ENCODE measurements around the gene SYT12. TPM values are rescaled to one million over a fixed set of nuclear protein-coding genes. Genes with fewer than 3 reads are reported as not detected.
"Not testable (repeated sequence)": the region's sequence is repeated elsewhere in the genome, so short reads cannot be mapped to it uniquely, and the experiment has no call there.

Gene SYT12
- total RNA-seq, 1 donor from 2014 or later: 0.40 TPM

DNA sequence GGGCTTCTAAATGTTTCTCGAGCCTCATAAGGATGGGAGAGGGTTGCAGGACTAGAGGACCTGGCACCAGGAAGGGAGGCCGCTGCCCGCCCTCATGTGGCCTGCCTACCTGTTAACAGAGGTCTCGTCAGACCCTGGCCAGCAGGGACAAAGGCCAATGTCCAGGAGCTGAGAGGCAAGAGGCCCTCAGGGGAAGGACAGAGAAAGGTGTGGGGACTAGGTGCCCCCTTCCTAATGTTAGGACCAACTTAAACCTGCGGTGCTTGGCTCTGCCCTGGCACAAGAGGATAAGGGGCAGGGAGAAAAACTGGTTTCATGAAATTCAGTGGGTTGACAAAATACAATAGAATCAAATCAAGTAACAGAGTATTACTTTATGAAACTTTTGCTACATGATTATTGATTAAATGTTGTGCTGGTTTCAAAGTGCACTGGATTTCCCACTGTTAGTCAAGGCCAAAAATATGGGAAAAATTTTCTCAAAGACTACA lies 20.0 kb upstream of the SYT12 start:
- no peak overlapping the region for H3K4me3 Mint-ChIP-seq
- H3K27ac Mint-ChIP-seq: no peak overlapping the region
- peaks cover 6% of the 10 kb centered on the region for H3K4me1 Mint-ChIP-seq
- no peaks in the 10 kb centered on the region for H3K36me3 Mint-ChIP-seq
- H3K9me3 Mint-ChIP-seq: no peaks in the 10 kb centered on the region
- H3K27me3 Mint-ChIP-seq (ENCODE audit: low read depth): no peaks in the 10 kb centered on the region
- DNase-seq (ENCODE audit: low spot score in 2 of 2, unreplicated experiment in 2 of 2): no peak
- TF ChIP-seq, protein P1, sequence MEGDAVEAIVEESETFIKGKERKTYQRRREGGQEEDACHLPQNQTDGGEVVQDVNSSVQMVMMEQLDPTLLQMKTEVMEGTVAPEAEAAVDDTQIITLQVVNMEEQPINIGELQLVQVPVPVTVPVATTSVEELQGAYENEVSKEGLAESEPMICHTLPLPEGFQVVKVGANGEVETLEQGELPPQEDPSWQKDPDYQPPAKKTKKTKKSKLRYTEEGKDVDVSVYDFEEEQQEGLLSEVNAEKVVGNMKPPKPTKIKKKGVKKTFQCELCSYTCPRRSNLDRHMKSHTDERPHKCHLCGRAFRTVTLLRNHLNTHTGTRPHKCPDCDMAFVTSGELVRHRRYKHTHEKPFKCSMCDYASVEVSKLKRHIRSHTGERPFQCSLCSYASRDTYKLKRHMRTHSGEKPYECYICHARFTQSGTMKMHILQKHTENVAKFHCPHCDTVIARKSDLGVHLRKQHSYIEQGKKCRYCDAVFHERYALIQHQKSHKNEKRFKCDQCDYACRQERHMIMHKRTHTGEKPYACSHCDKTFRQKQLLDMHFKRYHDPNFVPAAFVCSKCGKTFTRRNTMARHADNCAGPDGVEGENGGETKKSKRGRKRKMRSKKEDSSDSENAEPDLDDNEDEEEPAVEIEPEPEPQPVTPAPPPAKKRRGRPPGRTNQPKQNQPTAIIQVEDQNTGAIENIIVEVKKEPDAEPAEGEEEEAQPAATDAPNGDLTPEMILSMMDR (IDR thresholded peaks at IDR 0.05; ENCODE audit: unreplicated experiment): no peak

DNA sequence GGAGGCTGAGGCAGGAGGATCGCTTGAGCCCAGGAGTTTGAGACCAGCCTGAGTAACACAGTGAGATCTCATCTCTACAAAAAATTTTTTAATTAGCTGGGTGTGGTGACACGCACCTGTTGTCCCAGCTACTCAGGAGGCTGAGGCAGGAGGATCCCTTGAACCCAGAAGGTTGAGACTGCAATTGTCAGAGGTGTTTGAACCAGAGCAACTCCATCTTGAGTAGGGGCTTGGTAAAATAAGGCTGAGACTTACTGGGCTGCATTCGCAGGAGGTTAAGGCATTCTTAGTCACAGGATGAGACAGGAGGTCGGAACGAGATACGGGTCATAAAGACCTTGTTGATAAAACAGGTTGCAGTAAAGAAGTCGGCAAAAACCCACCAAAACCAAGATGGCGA lies 17.7 kb upstream of the SYT12 start:
- DNase-seq (ENCODE audit: low spot score in 2 of 2, unreplicated experiment in 2 of 2); H3K9me3 Mint-ChIP-seq; H3K4me3 Mint-ChIP-seq; H3K4me1 Mint-ChIP-seq; H3K27me3 Mint-ChIP-seq (ENCODE audit: low read depth); H3K36me3 Mint-ChIP-seq; H3K27ac Mint-ChIP-seq: not testable (repeated sequence)

DNA sequence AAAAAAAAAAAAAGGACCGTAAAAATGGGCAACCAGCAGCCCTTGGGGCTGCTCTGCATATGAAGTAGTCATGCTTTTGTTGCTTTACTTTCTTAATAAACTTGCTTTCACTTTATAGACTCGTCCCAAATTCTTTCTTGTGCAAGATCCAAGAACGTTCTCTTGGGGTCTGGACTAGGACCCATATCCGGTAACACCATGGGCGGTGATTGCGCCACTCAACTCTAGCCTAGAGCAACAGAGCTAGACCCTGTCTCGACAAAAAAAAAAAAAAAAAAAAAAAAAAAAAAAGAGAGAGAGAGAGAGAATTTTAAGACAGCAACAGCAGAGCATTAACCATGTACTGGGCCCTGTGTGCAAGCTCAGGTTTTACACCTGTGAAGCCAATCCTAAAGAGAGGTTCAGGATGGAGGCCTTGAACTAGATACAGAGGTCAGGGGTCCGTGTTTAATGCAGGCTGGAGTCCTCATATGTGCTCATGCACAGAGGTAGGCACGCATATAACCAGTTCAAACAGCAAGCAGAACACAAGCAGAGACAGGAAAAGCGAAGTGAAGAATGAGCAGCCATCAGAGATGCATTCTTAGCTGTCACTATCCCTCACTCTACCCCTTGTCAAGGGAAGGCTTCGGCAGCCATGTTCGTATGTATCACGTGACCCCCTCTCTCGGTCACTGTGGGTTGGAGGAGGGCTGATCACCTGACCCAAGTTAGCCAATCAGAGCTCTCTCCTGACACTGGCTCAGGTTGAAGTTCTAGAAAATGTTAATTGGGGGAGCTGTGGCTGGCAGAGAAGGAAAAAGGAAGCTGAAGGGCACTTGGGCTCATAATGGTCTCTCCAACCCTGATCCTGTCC lies 16.7 kb upstream of the SYT12 start:
- H3K4me1 Mint-ChIP-seq: peaks cover 6% of the 10 kb centered on the region
- no peaks in the 10 kb centered on the region for H3K27me3 Mint-ChIP-seq (ENCODE audit: low read depth)
- peak overlapping the region; percentile 53 for H3K27ac Mint-ChIP-seq
- H3K9me3 Mint-ChIP-seq: no peaks in the 10 kb centered on the region
- H3K4me3 Mint-ChIP-seq: no peak overlapping the region
- H3K36me3 Mint-ChIP-seq: no peaks in the 10 kb centered on the region
- TF ChIP-seq, protein P1 (IDR thresholded peaks at IDR 0.05; ENCODE audit: unreplicated experiment): no peak
- DNase-seq (ENCODE audit: low spot score in 2 of 2, unreplicated experiment in 2 of 2): no peak

DNA sequence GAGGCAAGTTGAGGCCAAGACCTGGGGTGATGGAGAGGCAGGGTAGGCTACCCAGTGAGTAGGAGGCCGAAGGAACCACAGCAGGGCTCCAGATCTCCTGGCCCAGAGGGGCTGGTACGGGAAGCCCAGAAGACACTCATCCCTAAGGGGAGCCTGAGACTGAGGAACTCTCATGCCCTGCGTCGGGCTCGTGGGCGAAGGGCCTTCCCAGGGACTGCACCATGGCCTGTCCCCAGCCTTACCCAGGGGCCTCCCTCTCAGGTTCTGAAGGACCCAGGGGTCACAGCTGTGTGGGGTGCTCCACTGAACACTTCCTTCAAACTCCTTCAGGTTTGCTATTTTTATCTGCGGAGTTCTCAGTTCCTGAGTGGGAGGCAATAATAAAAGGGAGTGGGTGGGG lies 15.8 kb upstream of the SYT12 start:
- TF ChIP-seq, protein P1 (IDR thresholded peaks at IDR 0.05; ENCODE audit: unreplicated experiment): no peak
- no peaks in the 10 kb centered on the region for H3K36me3 Mint-ChIP-seq
- H3K4me1 Mint-ChIP-seq: peaks cover 5% of the 10 kb centered on the region
- no peak for DNase-seq (ENCODE audit: low spot score in 2 of 2, unreplicated experiment in 2 of 2)
- H3K9me3 Mint-ChIP-seq: no peaks in the 10 kb centered on the region
- no peaks in the 10 kb centered on the region for H3K27me3 Mint-ChIP-seq (ENCODE audit: low read depth)
- H3K4me3 Mint-ChIP-seq: no peak overlapping the region
- H3K27ac Mint-ChIP-seq: no peak overlapping the region

DNA sequence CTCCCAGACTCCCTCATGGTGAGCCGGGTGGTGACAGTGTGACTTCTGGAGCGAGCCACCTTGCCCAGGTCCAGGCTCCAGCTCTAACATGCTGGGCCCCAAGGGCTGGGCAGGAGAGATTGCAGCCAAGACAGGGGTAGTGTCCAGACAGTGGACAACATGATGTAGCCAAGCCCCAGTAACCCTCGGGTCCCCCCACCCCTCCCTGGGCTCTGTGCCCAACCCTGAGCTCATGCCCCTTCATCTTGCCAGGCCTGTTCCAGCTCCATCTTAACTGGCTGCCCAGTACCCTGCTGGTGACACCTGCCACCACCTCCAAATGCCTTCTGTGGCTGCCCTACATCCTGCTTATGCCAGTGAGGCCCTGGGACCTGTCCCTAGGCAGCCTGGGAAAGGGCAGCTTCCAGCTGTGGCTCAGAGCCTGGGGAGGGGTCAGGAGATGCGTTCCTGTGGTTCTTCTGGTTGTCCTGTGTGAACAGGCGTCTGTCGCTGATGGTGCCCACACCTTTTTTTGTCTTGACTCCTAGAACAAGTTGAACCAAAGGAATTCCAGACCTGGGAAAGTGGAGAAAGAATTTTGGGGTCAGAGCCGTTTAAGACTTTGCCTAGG lies 12.5 kb upstream of the SYT12 start:
- Mint-ChIP-seq H3K27ac (no peak overlapping the region), H3K9me3 (no peaks in the 10 kb centered on the region), H3K36me3 (no peaks in the 10 kb centered on the region), H3K27me3 (ENCODE audit: low read depth) (no peaks in the 10 kb centered on the region), H3K4me3 (no peak overlapping the region), H3K4me1 (no peaks in the 10 kb centered on the region)
- TF ChIP-seq, protein P1 (IDR thresholded peaks at IDR 0.05; ENCODE audit: unreplicated experiment): no peak
- DNase-seq (ENCODE audit: low spot score in 2 of 2, unreplicated experiment in 2 of 2): no peak

DNA sequence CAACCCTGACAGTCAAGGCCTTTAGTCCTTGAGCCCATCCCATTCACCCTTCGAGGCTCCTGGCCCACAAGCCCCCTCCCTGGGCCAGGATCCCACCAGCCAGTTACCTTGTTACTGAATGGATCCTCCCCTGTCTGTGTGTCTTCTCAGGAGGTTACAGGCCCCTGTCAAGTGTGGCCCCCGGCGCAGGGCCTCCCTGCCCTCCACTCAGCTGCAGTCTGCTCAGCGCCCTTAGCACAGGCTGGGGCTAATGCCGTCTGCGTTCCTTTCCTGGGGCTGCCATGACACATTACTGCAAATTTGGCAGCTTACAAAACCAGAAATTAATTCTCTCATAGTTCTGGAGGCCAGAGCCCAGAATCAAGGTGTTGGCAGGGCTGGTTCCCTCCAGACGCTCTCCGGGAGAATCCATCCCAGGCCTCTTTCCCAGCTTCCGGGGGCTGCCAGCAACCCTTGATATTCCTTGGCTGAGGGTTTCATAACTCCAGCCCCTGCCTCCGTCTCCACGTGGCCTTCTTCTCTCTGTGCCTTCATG lies 9.4 kb upstream of the SYT12 start:
- Mint-ChIP-seq H3K27me3 (ENCODE audit: low read depth) (no peaks in the 10 kb centered on the region), H3K4me1 (no peaks in the 10 kb centered on the region), H3K4me3 (no peak overlapping the region), H3K36me3 (no peaks in the 10 kb centered on the region), H3K9me3 (no peaks in the 10 kb centered on the region), H3K27ac (no peak overlapping the region)
- TF ChIP-seq, protein P1 (IDR thresholded peaks at IDR 0.05; ENCODE audit: unreplicated experiment): no peak
- DNase-seq (ENCODE audit: low spot score in 2 of 2, unreplicated experiment in 2 of 2): no peak
